ACC112 (cell line): ENCODE measurements around the gene GAS2L3.
"Not testable (repeated sequence)": the region's sequence is repeated elsewhere in the genome, so short reads cannot be mapped to it uniquely, and the experiment has no call there.

Experiments used
- H2AFZ ChIP-seq: fragments of 200-600 bp; sonication (generic); one replicate; pipeline ENCODE4 v1.6.0; 2017; ENCODE audit warnings: antibody characterized with exemption, low read length; ENCODE audit not compliant: unreplicated experiment
- H3K27ac ChIP-seq: fragments of 200-600 bp; sonication (generic); 2 replicates; pipeline ENCODE4 v1.5.1; 2014; ENCODE audit warnings: low read depth, mild to moderate bottlenecking, antibody characterized with exemption, low read length, moderate library complexity
- H3K27me3 ChIP-seq: fragments of 200-600 bp; sonication (generic); 2 replicates; pipeline ENCODE4 v1.6.1; 2014; ENCODE audit warnings: mild to moderate bottlenecking, antibody characterized with exemption, low read length, moderate library complexity, mixed read lengths; ENCODE audit not compliant: insufficient read depth
- H3K36me3 ChIP-seq: fragments of 200-600 bp; sonication (generic); 2 replicates; pipeline ENCODE4 v1.6.1; 2016; ENCODE audit warnings: mild to moderate bottlenecking, antibody characterized with exemption, low read length, moderate library complexity, mixed read lengths; ENCODE audit not compliant: insufficient read depth
- H3K4me1 ChIP-seq: fragments of 200-600 bp; sonication (generic); one replicate; pipeline ENCODE4 v1.6.1; 2016; ENCODE audit warnings: low read length, mixed read lengths; ENCODE audit not compliant: insufficient read depth, unreplicated experiment, control insufficient read depth
- H3K4me3 ChIP-seq: fragments of 200-600 bp; sonication (generic); 2 replicates; pipeline ENCODE4 v1.5.1; 2014; ENCODE audit warnings: mild to moderate bottlenecking, low read depth, low read length
- H3K79me2 ChIP-seq: fragments of 200-600 bp; sonication (generic); one replicate; pipeline ENCODE4 v1.6.0; 2016; ENCODE audit warnings: low read length; ENCODE audit not compliant: control insufficient read depth, unreplicated experiment, insufficient read depth

GAS2L3 gene

DNA sequence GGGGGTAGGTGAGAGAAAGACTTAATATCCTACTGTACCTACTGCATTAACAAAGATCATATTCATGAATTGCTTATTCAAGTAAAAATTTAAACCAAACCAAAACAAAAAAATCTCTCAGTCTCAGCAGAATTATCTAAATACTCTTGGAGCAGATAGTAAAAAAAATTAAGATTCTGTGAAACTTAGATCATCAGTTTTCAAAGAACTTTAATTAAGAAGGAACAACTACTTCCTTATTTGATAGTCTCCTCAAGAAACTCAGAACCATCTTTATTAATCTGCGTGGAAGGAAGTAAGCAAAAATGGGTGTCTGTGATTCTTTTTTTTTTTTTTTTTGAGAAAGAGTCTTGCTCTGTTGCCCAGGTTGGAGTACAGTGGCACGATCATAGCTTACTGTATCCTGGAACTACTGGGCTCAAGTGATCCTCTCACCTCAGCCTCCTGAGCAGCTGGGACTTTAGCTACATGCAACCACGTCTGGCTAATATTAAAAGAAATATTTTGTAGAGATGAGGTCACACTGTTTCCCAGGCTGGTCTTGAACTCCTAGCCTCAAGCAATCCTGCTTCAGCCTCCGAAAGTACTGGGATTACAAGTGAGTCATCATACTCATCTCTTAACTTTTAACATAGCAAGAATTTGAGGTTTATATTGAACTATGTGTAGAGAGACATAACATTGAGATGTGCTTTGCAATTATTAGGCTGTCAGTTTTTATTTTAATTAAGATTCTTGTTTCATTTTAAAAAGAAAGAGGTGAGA lies 37.4 kb downstream of the GAS2L3 start:
- Histone ChIP-seq H3K4me3 (no peak overlapping the region), H3K27ac (no peak overlapping the region), H3K79me2 (no peaks in the 10 kb centered on the region)

DNA sequence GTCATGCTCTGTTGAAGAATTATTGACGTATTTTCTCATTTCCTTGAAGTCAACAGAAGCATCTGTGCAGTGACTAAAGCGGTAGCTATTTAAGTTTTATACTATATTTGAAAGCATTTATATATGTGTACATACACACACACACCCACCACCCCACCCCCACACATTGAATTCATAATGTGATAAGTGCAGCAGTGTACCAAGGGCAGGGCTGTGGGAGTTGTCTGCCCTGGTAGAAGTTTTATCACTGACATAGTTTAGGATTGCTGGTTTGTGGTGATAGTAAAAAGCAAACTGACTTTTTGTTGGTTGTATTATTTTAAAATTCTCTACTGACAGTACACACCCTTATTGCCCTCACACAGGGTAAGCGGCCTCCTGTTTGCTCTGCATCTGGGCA lies 39.1 kb downstream of the GAS2L3 start:
- no peak overlapping the region for H3K27ac ChIP-seq
- H2AFZ ChIP-seq: no peak overlapping the region
- no peaks in the 10 kb centered on the region for H3K79me2 ChIP-seq
- no peaks in the 10 kb centered on the region for H3K4me1 ChIP-seq
- H3K36me3 ChIP-seq: 0 out of 2 replicates have a peak, but pooled peaks cover under 1% of the 10 kb centered on the region
- H3K27me3 ChIP-seq: no peaks in the 10 kb centered on the region
- H3K4me3 ChIP-seq: no peak overlapping the region

More for the DNA sequence above, 37.4 kb downstream of the GAS2L3 start:
- Histone ChIP-seq H3K4me1 (no peaks in the 10 kb centered on the region), H3K36me3 (0 out of 2 replicates have a peak, but pooled peaks cover 5% of the 10 kb centered on the region), H2AFZ (no peak overlapping the region), H3K27me3 (no peaks in the 10 kb centered on the region)

DNA sequence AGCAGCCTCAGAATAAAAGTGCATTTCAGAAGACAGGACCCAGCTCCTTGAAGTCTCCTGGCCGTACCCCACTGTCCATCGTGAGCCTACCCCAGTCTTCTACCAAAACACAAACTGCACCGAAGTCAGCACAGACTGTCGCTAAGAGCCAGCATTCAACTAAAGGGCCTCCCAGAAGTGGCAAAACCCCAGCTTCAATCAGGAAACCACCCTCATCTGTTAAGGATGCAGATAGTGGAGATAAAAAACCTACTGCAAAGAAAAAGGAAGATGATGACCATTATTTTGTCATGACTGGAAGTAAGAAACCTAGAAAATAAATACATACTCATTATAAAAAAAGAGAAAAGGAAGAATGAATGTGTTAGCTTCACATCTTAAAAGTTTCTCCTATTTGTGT lies 51.1 kb downstream of the GAS2L3 start:
- H3K4me1 ChIP-seq: no peaks in the 10 kb centered on the region
- H3K79me2 ChIP-seq: no peaks in the 10 kb centered on the region

DNA sequence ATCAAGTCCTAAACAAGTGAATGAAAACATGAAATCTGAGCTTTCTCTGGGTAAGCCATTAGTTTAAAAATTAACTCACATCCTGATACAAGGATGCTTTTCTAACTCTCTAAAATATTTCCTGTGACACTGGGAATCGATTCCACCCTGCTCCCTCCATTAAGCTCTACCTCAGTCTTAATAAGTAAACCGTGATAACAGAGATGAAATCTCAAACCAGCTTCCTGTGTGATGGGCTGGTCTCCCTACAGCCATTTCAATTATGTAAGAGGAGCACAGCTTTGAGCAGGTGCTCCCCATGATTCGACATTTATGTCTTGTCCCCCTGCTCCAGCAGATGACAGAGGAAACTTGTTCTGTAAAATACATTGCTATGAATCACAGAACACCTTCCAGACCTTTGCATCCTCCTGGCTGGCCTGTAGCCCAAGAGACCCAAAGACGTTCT lies 59.0 kb downstream of the GAS2L3 start:
- Histone ChIP-seq H3K36me3 (no peaks in the 10 kb centered on the region), H3K79me2 (no peaks in the 10 kb centered on the region), H3K27me3 (no peaks in the 10 kb centered on the region), H3K4me3 (no peak overlapping the region), H2AFZ (no peak overlapping the region), H3K27ac (no peak overlapping the region), H3K4me1 (no peaks in the 10 kb centered on the region)

More for the DNA sequence above, 51.1 kb downstream of the GAS2L3 start:
- no peak overlapping the region for H3K4me3 ChIP-seq
- H3K27me3 ChIP-seq: no peaks in the 10 kb centered on the region
- H2AFZ ChIP-seq: no peak overlapping the region
- H3K27ac ChIP-seq: no peak overlapping the region
- H3K36me3 ChIP-seq: no peaks in the 10 kb centered on the region

DNA sequence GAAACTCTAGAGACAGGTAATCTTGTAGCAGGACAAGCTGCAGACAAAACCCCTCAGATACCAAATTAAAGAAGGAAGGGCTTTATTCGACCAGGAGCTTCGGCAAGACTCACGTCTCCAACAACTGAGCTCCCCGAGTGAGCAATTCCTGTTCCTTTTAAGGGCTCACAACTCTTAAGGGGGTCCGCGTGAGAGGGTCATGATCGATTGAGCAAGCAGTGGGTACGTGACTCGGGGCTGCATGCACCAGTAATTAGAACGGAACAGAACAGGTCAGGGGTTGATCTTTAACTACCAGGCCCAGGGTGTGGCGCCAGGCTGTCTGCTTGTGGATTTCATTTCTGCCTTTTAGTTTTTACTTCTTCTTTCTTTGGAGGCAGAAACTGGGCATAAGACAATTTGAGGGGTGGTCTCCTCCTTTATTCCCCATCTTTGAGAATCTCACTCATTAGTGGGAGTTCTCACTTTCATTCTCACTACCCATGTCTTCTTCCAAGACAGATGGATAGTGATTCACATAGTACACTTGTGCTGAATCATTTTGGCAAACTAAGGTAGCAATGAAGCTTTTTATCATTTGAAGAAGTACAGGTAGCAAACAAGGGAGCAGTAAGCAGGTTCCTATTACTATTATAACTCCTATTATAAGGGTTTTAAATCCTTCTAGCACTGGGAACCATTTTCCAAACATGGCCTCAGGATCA lies 59.8 kb downstream of the GAS2L3 start:
- not testable (repeated sequence) for H3K79me2 ChIP-seq, H2AFZ ChIP-seq, H3K27ac ChIP-seq

DNA sequence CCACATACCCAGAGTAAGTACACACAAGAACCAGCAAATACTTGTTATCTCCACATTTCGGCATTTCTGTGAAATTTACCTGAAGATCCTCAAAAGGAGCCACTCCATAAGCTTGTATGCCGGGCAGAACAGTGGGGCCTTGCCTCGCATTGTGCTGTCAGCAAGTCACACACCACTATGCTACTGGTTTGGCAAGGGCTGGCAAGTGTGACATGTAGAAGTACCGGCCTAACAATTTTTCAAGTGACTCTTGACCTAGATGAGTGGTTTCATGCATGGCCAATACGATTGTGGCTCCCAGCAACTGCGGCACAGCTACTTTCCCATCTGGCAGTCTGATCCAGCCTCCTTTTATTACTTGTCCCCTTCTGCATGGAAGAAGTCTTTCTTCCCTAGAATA lies 69.8 kb downstream of the GAS2L3 start:
- H3K27ac ChIP-seq: no peak overlapping the region
- H3K27me3 ChIP-seq: no peaks in the 10 kb centered on the region
- no peaks in the 10 kb centered on the region for H3K4me1 ChIP-seq
- H3K36me3 ChIP-seq: no peaks in the 10 kb centered on the region
- no peaks in the 10 kb centered on the region for H3K79me2 ChIP-seq
- H3K4me3 ChIP-seq: no peak overlapping the region
- H2AFZ ChIP-seq: no peak overlapping the region

More for the DNA sequence above, 59.8 kb downstream of the GAS2L3 start:
- not testable (repeated sequence) for H3K4me1 ChIP-seq, H3K36me3 ChIP-seq, H3K4me3 ChIP-seq, H3K27me3 ChIP-seq

DNA sequence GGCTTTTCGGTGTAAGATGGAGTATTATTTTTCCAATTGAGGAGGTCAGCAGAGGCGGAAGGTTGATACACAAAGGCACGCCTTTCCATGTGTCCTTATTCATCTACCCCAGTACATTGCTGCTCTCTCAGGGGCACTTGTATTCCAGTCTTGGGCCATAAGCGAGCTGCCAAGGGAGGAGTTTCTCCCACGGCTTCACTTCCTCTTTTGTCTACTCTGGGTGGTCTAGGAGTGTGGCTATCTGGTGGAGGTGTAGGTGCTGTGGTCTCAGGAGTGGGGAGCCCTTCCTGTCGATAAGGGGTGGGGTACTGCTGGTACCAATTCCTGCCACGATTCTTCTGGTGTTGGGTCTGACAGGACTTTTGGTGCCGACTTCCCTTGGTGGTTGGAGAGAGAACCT lies 73.4 kb downstream of the GAS2L3 start:
- Histone ChIP-seq H3K4me1 (no peaks in the 10 kb centered on the region), H3K79me2 (no peaks in the 10 kb centered on the region), H3K4me3 (no peak overlapping the region), H3K27me3 (no peaks in the 10 kb centered on the region), H3K36me3 (no peaks in the 10 kb centered on the region), H2AFZ (no peak overlapping the region), H3K27ac (no peak overlapping the region)

DNA sequence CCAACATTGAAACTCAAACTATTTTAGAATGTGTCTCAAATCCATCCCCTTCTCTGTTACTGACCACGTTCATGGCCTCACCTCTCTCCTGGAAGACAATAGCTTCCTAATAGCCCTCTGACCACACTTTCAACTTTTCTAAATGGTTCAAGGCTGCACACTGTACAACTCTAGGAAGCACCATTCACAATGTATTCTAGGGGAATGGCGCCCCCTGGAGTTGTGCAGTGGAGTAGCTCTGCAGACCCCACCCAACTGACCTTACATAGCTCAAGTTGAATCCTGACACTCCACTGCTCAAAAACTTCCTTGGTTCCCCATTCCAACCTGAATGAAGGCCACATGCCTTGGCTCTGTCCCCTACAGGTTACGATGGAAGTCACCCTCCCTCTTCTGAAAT lies 77.6 kb downstream of the GAS2L3 start:
- Histone ChIP-seq H3K36me3 (no peaks in the 10 kb centered on the region), H3K4me3 (no peak overlapping the region), H3K27me3 (peaks cover 4% of the 10 kb centered on the region; the same call in 1 of the 2 replicates), H3K27ac (no peak overlapping the region), H3K79me2 (no peaks in the 10 kb centered on the region), H2AFZ (no peak overlapping the region), H3K4me1 (no peaks in the 10 kb centered on the region)

DNA sequence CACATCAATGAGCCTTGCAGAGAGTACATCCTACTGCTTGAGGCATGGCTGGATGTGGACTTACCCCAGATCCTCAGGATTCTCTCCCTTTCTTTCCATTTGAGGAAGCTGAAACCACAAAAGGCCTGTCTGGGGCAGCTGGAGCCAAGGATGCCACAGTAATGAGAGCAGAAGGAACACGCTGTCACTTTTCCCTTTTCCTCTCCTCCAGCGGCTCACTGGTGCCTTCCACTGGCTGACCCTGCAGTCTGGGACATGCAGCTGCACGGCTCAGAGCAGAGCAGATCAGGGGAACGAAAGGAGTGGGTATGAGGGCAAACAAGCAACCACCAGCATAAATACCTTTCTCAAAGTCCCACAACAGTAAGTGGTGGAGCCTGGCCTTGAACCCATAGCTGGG lies 78.2 kb downstream of the GAS2L3 start:
- Histone ChIP-seq H2AFZ (no peak overlapping the region), H3K27me3 (peaks cover 5% of the 10 kb centered on the region), H3K4me1 (no peaks in the 10 kb centered on the region), H3K79me2 (no peaks in the 10 kb centered on the region), H3K27ac (no peak overlapping the region), H3K4me3 (no peak overlapping the region), H3K36me3 (no peaks in the 10 kb centered on the region)

DNA sequence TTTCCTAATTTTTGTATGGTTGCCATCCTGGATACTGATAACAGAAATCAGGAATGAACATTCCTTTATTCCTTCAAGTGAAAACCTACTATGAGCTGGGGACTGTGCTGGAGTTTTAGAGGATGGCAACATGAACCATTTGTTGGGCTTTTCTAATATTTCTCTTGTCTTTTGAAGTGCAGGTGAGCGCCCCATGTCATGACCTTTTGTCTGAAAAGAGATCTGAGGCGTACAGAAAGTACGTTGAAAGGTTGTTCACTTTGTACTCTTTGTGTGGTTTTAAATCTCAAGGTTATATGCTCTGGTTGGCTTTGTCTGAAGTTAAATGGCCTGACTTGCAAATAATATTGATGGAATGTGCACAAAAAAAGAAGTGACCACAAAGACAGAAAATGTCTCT lies 79.0 kb downstream of the GAS2L3 start:
- Histone ChIP-seq H3K4me3 (no peak overlapping the region), H3K79me2 (no peaks in the 10 kb centered on the region), H2AFZ (no peak overlapping the region), H3K4me1 (no peaks in the 10 kb centered on the region), H3K27ac (no peak overlapping the region), H3K36me3 (no peaks in the 10 kb centered on the region), H3K27me3 (peaks cover 10% of the 10 kb centered on the region)

DNA sequence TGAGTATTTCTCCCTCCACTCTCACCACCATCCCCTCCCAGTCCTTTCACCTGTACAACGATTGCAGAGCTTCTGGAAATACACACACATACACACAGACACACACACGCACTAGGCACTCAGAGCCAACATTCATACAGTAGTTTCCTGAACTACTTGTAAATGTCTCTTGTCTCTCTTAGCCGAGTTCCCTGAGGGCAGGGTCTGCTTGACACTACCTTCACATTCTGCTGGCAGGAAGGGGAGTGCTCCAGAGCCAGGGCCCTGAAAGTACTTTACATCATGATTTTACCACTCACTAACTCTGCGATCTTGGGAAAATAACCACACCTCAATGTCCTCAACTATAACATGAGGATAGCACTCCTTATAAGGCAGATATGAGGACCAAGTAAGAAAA lies 82.7 kb downstream of the GAS2L3 start:
- Histone ChIP-seq H3K27me3 (peaks cover 15% of the 10 kb centered on the region), H3K4me1 (peaks cover 3% of the 10 kb centered on the region), H3K27ac (no peak overlapping the region), H3K79me2 (no peaks in the 10 kb centered on the region), H2AFZ (no peak overlapping the region), H3K36me3 (no peaks in the 10 kb centered on the region), H3K4me3 (no peak overlapping the region)
